H1 (cell line): ENCODE measurements around the gene SLC35E1. TPM values are rescaled to one million over a fixed set of nuclear protein-coding genes. Genes with fewer than 3 reads are reported as not detected.

ENCODE experiments used
- CTCF ChIA-PET: fragments of 300-600 bp; sonication (Branson Sonifier 250); formaldehyde crosslinking; loops from one replicate; lab custom pipeline; 2021; ENCODE audit not compliant: partially characterized antibody; lab: Charles Lee
- POLR2A ChIA-PET: fragments of 300-600 bp; sonication (Branson Sonifier 250); formaldehyde crosslinking; loops from one replicate; lab custom pipeline; 2021; ENCODE audit warnings: inconsistent platforms; ENCODE audit not compliant: partially characterized antibody; lab: Charles Lee
- DNase-seq, 2 experiments: peaks; one replicate each; pipeline versions ENCODE4 v3.0.0 to v3.0.0-alpha.2; 2010 to 2022; ENCODE audit warnings: low spot score in 2 of 2, low read depth in 1 of 2, mixed read lengths in 1 of 2
- FAIRE-seq: peaks from 2 replicates; lab custom pipeline; 2011; peaks lifted over from hg19 to GRCh38; lab: Jason Lieb, UNC
- H2AFZ ChIP-seq: 2 replicates; pipeline ENCODE4 v1.8.1; 2012; ENCODE audit warnings: low read length, inconsistent platforms
- H2AK5ac ChIP-seq: 2 replicates; pipeline ENCODE4 v1.6.1; 2013; ENCODE audit warnings: low read depth, low read length
- H2BK120ac ChIP-seq: replicated peaks from 2 replicates; pipeline ENCODE3; 2013; ENCODE audit warnings: low read depth, low read length, inconsistent platforms
- H2BK12ac ChIP-seq: 2 replicates; pipeline ENCODE4 v1.6.1; 2013; ENCODE audit warnings: low read depth, low read length
- H2BK15ac ChIP-seq: 2 replicates; pipeline ENCODE4 v1.6.1; 2013; ENCODE audit warnings: low read length
- H2BK20ac ChIP-seq: 2 replicates; pipeline ENCODE4 v1.6.1; 2013; ENCODE audit warnings: low read length
- H2BK5ac ChIP-seq: 2 replicates; pipeline ENCODE4 v1.6.1; 2013; ENCODE audit warnings: low read depth, low read length
- H3K14ac ChIP-seq: 2 replicates; pipeline ENCODE4 v1.6.1; 2013; ENCODE audit warnings: inconsistent platforms; ENCODE audit not compliant: insufficient read length
- H3K18ac ChIP-seq: 2 replicates; pipeline ENCODE4 v1.6.1; 2013; ENCODE audit warnings: low read length; ENCODE audit errors: extremely low read depth
- H3K23ac ChIP-seq: 2 replicates; pipeline ENCODE4 v1.6.1; 2013; ENCODE audit warnings: inconsistent platforms; ENCODE audit not compliant: insufficient read length
- H3K23me2 ChIP-seq: 2 replicates; pipeline ENCODE4 v1.6.1; 2013; ENCODE audit warnings: low read depth, low read length
- H3K27ac ChIP-seq: 2 replicates; pipeline ENCODE4 v1.6.1; 2011; ENCODE audit warnings: low read depth, low read length, inconsistent platforms
- H3K27me3 ChIP-seq, 4 experiments: replicated peaks in 1 of 4; 1 replicate in 1 of 4; 2 replicates in 3 of 4; pipeline versions ENCODE4 v1.6.1 to v1.8.1; 2011 to 2013; ENCODE audit warnings: low read length in 3 of 4, mild to moderate bottlenecking in 3 of 4, inconsistent platforms in 2 of 4, mixed read lengths in 2 of 4, moderate library complexity in 1 of 4; ENCODE audit not compliant: control insufficient read depth in 3 of 4, insufficient read depth in 3 of 4; ENCODE audit errors: extremely low read depth in 1 of 4
- H3K36me3 ChIP-seq, 4 experiments: 2 replicates each; pipeline versions ENCODE4 v1.6.1 to v1.8.1; 2011 to 2013; ENCODE audit warnings: mild to moderate bottlenecking in 4 of 4, low read length in 3 of 4, moderate library complexity in 2 of 4, control low read depth in 1 of 4, inconsistent platforms in 1 of 4; ENCODE audit not compliant: insufficient read depth in 4 of 4, control insufficient read depth in 2 of 4
- H3K4ac ChIP-seq: replicated peaks from 2 replicates; pipeline ENCODE3; 2013; ENCODE audit warnings: low read length, low read depth, mixed read lengths, inconsistent platforms; ENCODE audit not compliant: insufficient read length
- H3K4me1 ChIP-seq, 4 experiments: replicated peaks in 1 of 4; 1 replicate in 1 of 4; 2 replicates in 3 of 4; pipeline versions ENCODE4 v1.6.1 to v1.8.1; 2011 to 2013; ENCODE audit warnings: low read length in 3 of 4, inconsistent platforms in 2 of 4, mixed read lengths in 1 of 4; ENCODE audit not compliant: insufficient read depth in 4 of 4, control insufficient read depth in 3 of 4
- H3K4me2 ChIP-seq, 2 experiments: 2 replicates each; pipeline versions ENCODE4 v1.6.1 to v1.8.1; 2011 to 2013; ENCODE audit warnings: low read depth in 2 of 2, low read length in 2 of 2, control low read depth in 1 of 2, inconsistent platforms in 1 of 2, mild to moderate bottlenecking in 1 of 2; ENCODE audit not compliant: insufficient read depth in 1 of 2
- H3K4me3 ChIP-seq, 4 experiments: fragments of 200-600, 300-600 bp in 1 of 4; sonication (generic), shearing (Covaris generic), sonication (Bioruptor Twin) in 1 of 4; 2 replicates each; pipeline versions ENCODE4 v1.5.1 to v1.8.1; 2011 to 2016; ENCODE audit warnings: low read length in 4 of 4, low read depth in 3 of 4, control low read depth in 2 of 4, inconsistent platforms in 2 of 4, mild to moderate bottlenecking in 2 of 4, mixed read lengths in 1 of 4, moderate library complexity in 1 of 4; ENCODE audit not compliant: insufficient read depth in 2 of 4; ENCODE audit errors: extremely low read depth in 1 of 4
- H3K56ac ChIP-seq: replicated peaks from 2 replicates; pipeline ENCODE3; 2013; ENCODE audit warnings: low read depth, mild to moderate bottlenecking, mixed read lengths, low read length, inconsistent platforms; ENCODE audit not compliant: insufficient read length
- H3K79me1 ChIP-seq: 2 replicates; pipeline ENCODE4 v1.6.1; 2013; ENCODE audit warnings: low read depth, low read length, control low read depth
- H3K79me2 ChIP-seq, 2 experiments: 2 replicates each; pipeline versions ENCODE4 v1.6.1 to v1.8.1; 2012 to 2013; ENCODE audit warnings: low read length in 2 of 2, mild to moderate bottlenecking in 2 of 2, inconsistent platforms in 1 of 2; ENCODE audit not compliant: insufficient read depth in 2 of 2, control insufficient read depth in 1 of 2
- H3K9ac ChIP-seq, 4 experiments: replicated peaks in 1 of 4; 1 replicate in 1 of 4; 2 replicates in 3 of 4; pipeline versions ENCODE4 v1.6.1 to v1.8.1; 2011 to 2013; ENCODE audit warnings: low read depth in 3 of 4, low read length in 3 of 4, control low read depth in 2 of 4, mild to moderate bottlenecking in 2 of 4, moderate library complexity in 2 of 4, inconsistent platforms in 1 of 4; ENCODE audit errors: extremely low read depth in 1 of 4
- H3K9me3 ChIP-seq, 2 experiments: 2 replicates each; pipeline versions ENCODE4 v1.6.1 to v1.8.1; 2012 to 2013; ENCODE audit warnings: mild to moderate bottlenecking in 2 of 2, moderate library complexity in 2 of 2, control low read depth in 1 of 2, inconsistent platforms in 1 of 2, low read depth in 1 of 2, low read length in 1 of 2, mixed read lengths in 1 of 2; ENCODE audit not compliant: insufficient read depth in 2 of 2
- H4K20me1 ChIP-seq, 2 experiments: replicated peaks in 1 of 2; 2 replicates each; pipeline versions ENCODE3 to v1.8.1; 2011 to 2013; ENCODE audit warnings: inconsistent platforms in 2 of 2, low read length in 2 of 2, mild to moderate bottlenecking in 1 of 2; ENCODE audit not compliant: insufficient read depth in 2 of 2, control insufficient read depth in 1 of 2
- H4K5ac ChIP-seq: 2 replicates; pipeline ENCODE4 v1.6.1; 2013; ENCODE audit warnings: low read length, low read depth, mixed read lengths, inconsistent platforms; ENCODE audit not compliant: insufficient read length
- H4K8ac ChIP-seq: 2 replicates; pipeline ENCODE4 v1.8.0; 2013; ENCODE audit warnings: mild to moderate bottlenecking, moderate library complexity, low read length, inconsistent platforms; ENCODE audit not compliant: insufficient read depth; ENCODE audit errors: extremely low read depth
- H4K91ac ChIP-seq: replicated peaks from 2 replicates; pipeline ENCODE3; 2013; ENCODE audit warnings: low read length, mixed read lengths, inconsistent platforms; ENCODE audit not compliant: insufficient read length
- CHD2 ChIP-seq: IDR thresholded peaks from 2 replicates; pipeline ENCODE4 v1.6.1; 2012; ENCODE audit warnings: low read length, improper control_type of control experiment
- SP1 ChIP-seq: IDR thresholded peaks from 2 replicates; pipeline ENCODE4 v1.6.1; 2011; ENCODE audit warnings: low read depth, low read length
- SRF ChIP-seq: IDR thresholded peaks from 2 replicates; pipeline ENCODE4 v1.6.1; 2011; ENCODE audit warnings: mild to moderate bottlenecking, low read depth, low read length, moderate library complexity
- TAF1 ChIP-seq: IDR thresholded peaks from 2 replicates; pipeline ENCODE4 v1.6.1; 2011; ENCODE audit warnings: mild to moderate bottlenecking, low read depth, low read length
- WGBS, 2 experiments: shearing (Covaris generic) in 1 of 2; methylation state at CpG; one replicate each; pipeline versions ENCODE4 v1.1.6 to v1.1.7; 2013 to 2015; ENCODE audit warnings: low lambda C conversion rate in 2 of 2, mixed read lengths in 2 of 2, inconsistent platforms in 1 of 2, low coverage in 1 of 2, missing lambda C conversion rate in 1 of 2; ENCODE audit not compliant: insufficient replicate concordance in 2 of 2, insufficient coverage in 1 of 2, insufficient read length in 1 of 2; ENCODE audit errors: extremely low coverage in 1 of 2, missing lambda C conversion rate in 1 of 2; 5-methylcytosine and 5-hydroxymethylcytosine counted together
- polyA plus RNA-seq, 7 experiments: library from polyadenylated mRNA; depleted of rRNA in 3 of 7; stranded (reverse) in 5 of 7; unstranded in 2 of 7; fragments of >200 nt in 5 of 7; fragments of 200-250 nt in 2 of 7; gene quantifications; 1 replicate in 5 of 7; 2 replicates in 1 of 7; 4 replicates in 1 of 7; pipeline versions ENCODE4 v1.2.1 to v1.2.3, GENCODE V29; 2011 to 2013; ENCODE audit warnings: missing spikeins in 2 of 7, mixed read lengths in 2 of 7
- total RNA-seq: library from RNA; stranded (reverse); fragmentation: NEBNext Ultra II Directional; extraction: Animal tissue kit (Norgen Biotek cat#: 25700); gene quantifications from 2 replicates; pipeline ENCODE4 v1.2.1, GENCODE V29; 2021
- TF ChIP-seq, protein P1 (sequence below): IDR thresholded peaks from 2 replicates; pipeline ENCODE4 v1.6.1; 2012; ENCODE audit warnings: low read length, inconsistent platforms

The SLC35E1 gene
- total and polyA plus RNA-seq, 2 of the 8 experiments (the other 6 are each of a cell fraction or from before 2014, with no cell fraction given): 26.0 to 31.9 TPM

DNA sequence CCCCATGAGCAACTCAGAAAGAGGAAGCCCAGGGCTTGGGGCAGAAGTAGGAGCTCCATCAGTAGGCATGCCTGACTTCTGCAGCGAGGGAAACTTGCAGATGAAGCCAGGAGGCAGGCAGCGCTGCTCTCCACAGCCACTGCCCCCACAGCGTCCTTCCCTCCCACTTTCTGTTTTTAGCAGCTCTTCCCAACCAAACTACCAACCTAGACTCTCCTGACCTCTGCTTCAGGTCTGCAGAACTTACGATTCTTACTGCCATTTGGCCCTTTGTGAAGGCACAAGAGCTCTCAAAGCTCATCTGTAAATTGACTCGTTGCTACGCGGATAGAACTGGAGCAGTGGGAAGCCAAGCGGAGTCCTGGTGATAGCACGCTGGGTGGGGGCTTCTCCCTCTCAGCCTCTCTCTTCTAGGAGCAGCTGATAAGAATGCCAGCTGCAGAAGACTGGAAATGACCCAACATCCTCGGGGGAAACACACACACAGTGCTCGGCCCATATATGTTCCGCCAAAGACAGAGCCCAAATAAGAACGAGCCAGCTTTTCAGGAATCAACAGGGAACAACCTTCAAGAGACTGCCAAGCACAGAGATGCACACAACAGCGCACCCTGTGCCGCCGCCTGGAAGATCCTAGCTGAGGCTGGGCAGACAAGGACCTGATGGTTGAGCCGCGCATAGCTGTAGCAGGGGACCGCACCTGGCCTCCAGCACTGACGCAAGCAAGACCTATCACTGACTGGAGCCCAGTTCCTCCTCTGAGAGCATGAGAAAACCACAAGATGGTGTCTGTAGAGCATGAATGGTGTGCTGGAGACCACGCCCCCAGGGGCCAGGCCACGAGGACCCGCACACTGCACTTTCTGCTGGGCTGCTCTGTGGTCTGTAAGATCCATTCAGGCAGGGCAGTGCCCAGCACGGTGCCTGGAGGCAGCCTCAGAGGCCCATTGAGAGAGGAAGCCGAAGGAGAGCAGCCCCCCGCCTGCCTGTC is 15.9 kb upstream of the SLC35E1 start:
- Histone ChIP-seq H4K20me1 (peaks cover 36 to 50% of the 10 kb centered on the region in 2 experiments), H3K27ac (no peak overlapping the region), H3K18ac (no peak overlapping the region), H4K5ac (no peak overlapping the region), H3K4me3 (no peak overlapping the region), H3K36me3 (no peaks in the 10 kb centered on the region), H3K9me3 (no peaks in the 10 kb centered on the region), H3K4me1 (peaks cover 10 to 55% (median 34%) of the 10 kb centered on the region in 4 experiments), H2BK15ac (no peak overlapping the region), H2AFZ (no peak overlapping the region), H2BK12ac (no peak overlapping the region), H3K23ac (no peak overlapping the region), H4K91ac (no peak overlapping the region), H2AK5ac (no peak overlapping the region), H3K14ac (no peak overlapping the region), H3K23me2 (no peaks in the 10 kb centered on the region), H2BK120ac (no peak overlapping the region), H3K27me3 (no peaks in the 10 kb centered on the region), H3K4me2 (peak overlapping the region; percentile 28 to 30; a peak in 2 of 4 replicates), H4K8ac (peak overlapping the region; percentile 0; the same call in 1 of the 2 replicates), H3K56ac (no peak overlapping the region), H2BK5ac (peak overlapping the region; percentile 18; the same call in 1 of the 2 replicates), H3K79me2 (peaks cover 15 to 95% of the 10 kb centered on the region in 2 experiments; a peak in 3 of 4 replicates), H3K79me1 (peaks cover 44% of the 10 kb centered on the region), H3K9ac (no peak overlapping the region; a peak in 1 of 7 replicates), H3K4ac (no peak overlapping the region), H2BK20ac (no peak overlapping the region)
- FAIRE-seq: no peak
- DNase-seq: no peak
- WGBS, 2 experiments: 87% methylated on average over 26 of the region's 26 CpGs; no CpG with 5 or more reads in 1 of the 2 experiments
- ChIA-PET POLR2A (interaction anchor here (0.7 to 1.8 kb wide), 7 partner anchors 11 to 48 kb away, joined by 3 to 9 read pairs (median 3); partner anchors contain the start of gene SLC35E1), CTCF (interaction anchor here (0.6 to 1.7 kb wide), 5 partner anchors 11 to 804 kb away, joined by 3 to 6 read pairs (median 4); no protein-coding TSS in a partner anchor)
- TF ChIP-seq CHD2 (no peak), TAF1 (no peak), SP1 (no peak), SRF (no peak)
- TF ChIP-seq, protein P1, sequence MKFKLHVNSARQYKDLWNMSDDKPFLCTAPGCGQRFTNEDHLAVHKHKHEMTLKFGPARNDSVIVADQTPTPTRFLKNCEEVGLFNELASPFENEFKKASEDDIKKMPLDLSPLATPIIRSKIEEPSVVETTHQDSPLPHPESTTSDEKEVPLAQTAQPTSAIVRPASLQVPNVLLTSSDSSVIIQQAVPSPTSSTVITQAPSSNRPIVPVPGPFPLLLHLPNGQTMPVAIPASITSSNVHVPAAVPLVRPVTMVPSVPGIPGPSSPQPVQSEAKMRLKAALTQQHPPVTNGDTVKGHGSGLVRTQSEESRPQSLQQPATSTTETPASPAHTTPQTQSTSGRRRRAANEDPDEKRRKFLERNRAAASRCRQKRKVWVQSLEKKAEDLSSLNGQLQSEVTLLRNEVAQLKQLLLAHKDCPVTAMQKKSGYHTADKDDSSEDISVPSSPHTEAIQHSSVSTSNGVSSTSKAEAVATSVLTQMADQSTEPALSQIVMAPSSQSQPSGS: no peak
